Mesendoderm (in vitro differentiated cells): Measurements from ENCODE around the gene CDK12.
"Not testable (repeated sequence)": the region's sequence is repeated elsewhere in the genome, so short reads cannot be mapped to it uniquely, and the experiment has no call there.

Experiments
- DNase-seq: peaks from one replicate; pipeline ENCODE4 v3.0.0; 2013
- H2AK5ac ChIP-seq: 2 replicates; pipeline ENCODE4 v1.6.1; 2013; ENCODE audit warnings: low read length, inconsistent platforms
- H2BK120ac ChIP-seq: 2 replicates; pipeline ENCODE4 v1.6.1; 2013; ENCODE audit warnings: low read depth, mild to moderate bottlenecking, low read length, moderate library complexity, mixed read lengths
- H2BK15ac ChIP-seq: replicated peaks from 2 replicates; pipeline ENCODE4 v1.6.1; 2013; ENCODE audit warnings: low read depth, mild to moderate bottlenecking, moderate library complexity
- H2BK5ac ChIP-seq: 2 replicates; pipeline ENCODE4 v1.6.1; 2013; ENCODE audit warnings: low read length, inconsistent platforms
- H3K18ac ChIP-seq: 2 replicates; pipeline ENCODE4 v1.6.1; 2013; ENCODE audit warnings: mild to moderate bottlenecking, low read length, mixed read lengths
- H3K23ac ChIP-seq: one replicate; pipeline ENCODE4 v1.6.1; 2013; ENCODE audit warnings: low read length
- H3K27ac ChIP-seq: 2 replicates; pipeline ENCODE4 v1.5.1; 2013; ENCODE audit warnings: low read depth, mild to moderate bottlenecking, inconsistent platforms, low read length, moderate library complexity
- H3K27me3 ChIP-seq: 2 replicates; pipeline ENCODE4 v1.6.1; 2013; ENCODE audit warnings: low read length, control low read depth, mild to moderate bottlenecking, inconsistent platforms; ENCODE audit not compliant: insufficient read depth, poor library complexity
- H3K36me3 ChIP-seq: 2 replicates; pipeline ENCODE4 v1.6.1; 2013; ENCODE audit warnings: low read length, inconsistent platforms; ENCODE audit not compliant: control insufficient read depth, insufficient read depth
- H3K4ac ChIP-seq: one replicate; pipeline ENCODE4 v1.6.1; 2013; ENCODE audit warnings: low read depth, mild to moderate bottlenecking, low read length, moderate library complexity
- H3K4me1 ChIP-seq: 2 replicates; pipeline ENCODE4 v1.6.1; 2013; ENCODE audit warnings: low read depth, low read length, inconsistent platforms; ENCODE audit not compliant: control insufficient read depth
- H3K4me2 ChIP-seq: 2 replicates; pipeline ENCODE4 v1.6.1; 2013; ENCODE audit warnings: low read length
- H3K4me3 ChIP-seq: 2 replicates; pipeline ENCODE4 v1.5.1; 2013; ENCODE audit warnings: mild to moderate bottlenecking, low read length
- H3K56ac ChIP-seq: one replicate; pipeline ENCODE4 v1.6.1; 2013; ENCODE audit warnings: low read length
- H3K79me1 ChIP-seq: 2 replicates; pipeline ENCODE4 v1.6.1; 2013; ENCODE audit warnings: low read length, inconsistent platforms
- H3K79me2 ChIP-seq: 2 replicates; pipeline ENCODE4 v1.6.1; 2013; ENCODE audit warnings: mild to moderate bottlenecking, low read length; ENCODE audit not compliant: control insufficient read depth, insufficient read depth
- H3K9ac ChIP-seq: 2 replicates; pipeline ENCODE4 v1.6.1; 2013; ENCODE audit warnings: low read length, inconsistent platforms
- H4K5ac ChIP-seq: one replicate; pipeline ENCODE4 v1.6.1; 2013; ENCODE audit warnings: low read length
- H4K8ac ChIP-seq: one replicate; pipeline ENCODE4 v1.6.1; 2013; ENCODE audit warnings: low read depth, mild to moderate bottlenecking, control low read depth, low read length, moderate library complexity
- WGBS: extraction: QIAGEN DNeasy Blood & Tissue Kit; methylation state at CpG from one replicate; pipeline ENCODE4 v1.1.7; 2013; ENCODE audit warnings: low lambda C conversion rate, missing lambda C conversion rate; ENCODE audit not compliant: insufficient coverage; ENCODE audit errors: extremely low coverage; 5-methylcytosine and 5-hydroxymethylcytosine counted together

The CDK12 gene

DNA sequence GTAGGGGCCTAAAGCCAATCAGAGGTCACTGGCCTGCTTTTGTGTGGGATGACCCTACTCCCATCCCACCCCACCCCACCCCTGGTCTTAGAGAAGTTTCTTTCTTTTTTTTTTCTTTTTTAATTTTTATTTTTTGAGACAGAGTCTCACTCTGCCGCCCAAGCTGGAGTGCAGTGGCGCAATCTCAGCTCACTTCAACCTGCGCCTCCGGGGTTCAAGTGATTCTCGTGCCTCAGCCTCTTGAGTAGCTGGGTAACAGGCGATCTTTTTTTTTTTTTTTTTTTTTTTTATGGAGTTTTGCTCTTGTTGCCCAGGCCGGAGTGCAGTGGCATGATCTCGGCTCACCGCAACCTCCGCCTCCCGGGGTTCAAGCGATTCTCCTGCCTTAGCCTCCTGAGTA, 83.1 kb downstream of the CDK12 start:
- H3K27ac ChIP-seq, H2AK5ac ChIP-seq, H3K56ac ChIP-seq, H3K79me2 ChIP-seq, H3K18ac ChIP-seq, H3K4me2 ChIP-seq, H2BK5ac ChIP-seq, H3K23ac ChIP-seq, DNase-seq, H3K27me3 ChIP-seq, H3K4me1 ChIP-seq, H2BK120ac ChIP-seq, H3K9ac ChIP-seq, H2BK15ac ChIP-seq, H4K5ac ChIP-seq, H3K79me1 ChIP-seq, H3K36me3 ChIP-seq, H4K8ac ChIP-seq, H3K4ac ChIP-seq, H3K4me3 ChIP-seq: not testable (repeated sequence)
- no CpG with 5 or more reads among the region's 12 CpGs for WGBS

- H3K4me3 ChIP-seq: no peak overlapping the region
- no peak overlapping the region for H3K9ac ChIP-seq
- H3K4me1 ChIP-seq: no peaks in the 10 kb centered on the region
- H3K27me3 ChIP-seq: no peaks in the 10 kb centered on the region
- H2BK120ac ChIP-seq: no peak overlapping the region
- H3K4ac ChIP-seq: no peak overlapping the region
- H3K4me2 ChIP-seq: no peak overlapping the region
- no peaks in the 10 kb centered on the region for H3K36me3 ChIP-seq
- no peaks in the 10 kb centered on the region for H3K79me2 ChIP-seq
- no peak overlapping the region for H2AK5ac ChIP-seq
- peak; percentile 76 for DNase-seq
- H4K5ac ChIP-seq: no peak overlapping the region
- no peak overlapping the region for H3K23ac ChIP-seq
- H3K27ac ChIP-seq: no peak overlapping the region
- H3K18ac ChIP-seq: no peak overlapping the region
- no peaks in the 10 kb centered on the region for H3K79me1 ChIP-seq
- no peak overlapping the region for H2BK15ac ChIP-seq
- no CpG with 5 or more reads among the region's 5 CpGs for WGBS
- no peak overlapping the region for H3K56ac ChIP-seq
- H4K8ac ChIP-seq: no peak overlapping the region
- no peak overlapping the region for H2BK5ac ChIP-seq
Observed at GRCh38 chr17:39547713-39548478, 86.6 kb downstream of the CDK12 start.

GRCh38 chr17:39548494-39549225, 87.4 kb downstream of the CDK12 start:
- Histone ChIP-seq H2AK5ac (no peak overlapping the region), H3K4me3 (no peak overlapping the region), H3K4me2 (no peak overlapping the region), H2BK120ac (no peak overlapping the region), H3K23ac (no peak overlapping the region), H2BK15ac (no peak overlapping the region), H4K8ac (no peak overlapping the region), H2BK5ac (no peak overlapping the region), H3K36me3 (no peaks in the 10 kb centered on the region), H3K4ac (no peak overlapping the region), H3K4me1 (no peaks in the 10 kb centered on the region), H3K27me3 (no peaks in the 10 kb centered on the region), H3K27ac (no peak overlapping the region), H3K18ac (no peak overlapping the region), H3K56ac (no peak overlapping the region), H3K79me2 (no peaks in the 10 kb centered on the region), H3K79me1 (no peaks in the 10 kb centered on the region), H3K9ac (no peak overlapping the region), H4K5ac (no peak overlapping the region)
- DNase-seq: no peak
- WGBS: no CpG with 5 or more reads among the region's 7 CpGs

- Histone ChIP-seq H3K56ac (no peak overlapping the region), H2BK120ac (no peak overlapping the region), H2BK15ac (no peak overlapping the region), H3K18ac (no peak overlapping the region), H4K8ac (no peak overlapping the region), H4K5ac (no peak overlapping the region), H3K79me2 (no peaks in the 10 kb centered on the region), H3K4me1 (no peaks in the 10 kb centered on the region), H3K9ac (no peak overlapping the region), H3K23ac (no peak overlapping the region), H3K27me3 (no peaks in the 10 kb centered on the region), H3K4ac (no peak overlapping the region), H3K4me2 (no peak overlapping the region), H3K79me1 (no peaks in the 10 kb centered on the region), H3K36me3 (no peaks in the 10 kb centered on the region), H2AK5ac (no peak overlapping the region), H3K27ac (no peak overlapping the region), H2BK5ac (no peak overlapping the region), H3K4me3 (no peak overlapping the region)
- DNase-seq: no peak
- WGBS: no CpG with 5 or more reads among the region's 6 CpGs
Observed at GRCh38 chr17:39549747-39550573, 88.7 kb downstream of the CDK12 start.

GRCh38 chr17:39551879-39552278, 90.6 kb downstream of the CDK12 start:
- Histone ChIP-seq H3K27ac (no peak overlapping the region), H3K36me3 (no peaks in the 10 kb centered on the region), H3K4me2 (no peak overlapping the region), H3K56ac (no peak overlapping the region), H3K4ac (no peak overlapping the region), H4K5ac (no peak overlapping the region), H3K9ac (no peak overlapping the region), H4K8ac (no peak overlapping the region), H3K23ac (no peak overlapping the region), H3K4me3 (no peak overlapping the region), H3K4me1 (no peaks in the 10 kb centered on the region), H2BK120ac (no peak overlapping the region), H3K79me2 (no peaks in the 10 kb centered on the region), H3K79me1 (no peaks in the 10 kb centered on the region), H3K27me3 (no peaks in the 10 kb centered on the region), H3K18ac (no peak overlapping the region), H2BK15ac (no peak overlapping the region), H2AK5ac (no peak overlapping the region), H2BK5ac (no peak overlapping the region)
- WGBS: no CpG with 5 or more reads among the region's 1 CpG
- no peak for DNase-seq
